GM23338 (cell line): ENCODE data around the gene CHIA. TPM values are rescaled to one million over a fixed set of nuclear protein-coding genes. Genes with fewer than 3 reads are reported as not detected.

ENCODE experiments used
- ATAC-seq: fragments of 200-7000 bp; cut with Tn5 transposase; 3 replicates; pipeline ENCODE4 v1.9.1; 2020
- DNase-seq: peaks from one replicate; pipeline ENCODE4 v3.0.0-alpha.2; 2015; ENCODE audit warnings: low spot score
- H2AFZ ChIP-seq: fragments of 200-600 bp; sonication (generic); 2 replicates; pipeline ENCODE4 v1.8.0; 2016; ENCODE audit warnings: antibody characterized with exemption, mild to moderate bottlenecking, moderate library complexity
- H3F3A ChIP-seq: fragments of 200-600 bp; sonication (generic); replicated peaks from 2 replicates; pipeline ENCODE4 v1.8.0; 2017; ENCODE audit warnings: antibody characterized with exemption, mixed run types, low read depth
- H3K27ac ChIP-seq: fragments of 200-600 bp; sonication (generic); 2 replicates; pipeline ENCODE4 v1.6.1; 2016; ENCODE audit warnings: low read depth
- H3K27me3 ChIP-seq: fragments of 200-600 bp; sonication (generic); 2 replicates; pipeline ENCODE4 v1.8.0; 2016; ENCODE audit warnings: mild to moderate bottlenecking, mixed run types, moderate library complexity; ENCODE audit not compliant: insufficient read depth
- H3K36me3 ChIP-seq: fragments of 200-600 bp; sonication (generic); 2 replicates; pipeline ENCODE4 v1.8.0; 2016; ENCODE audit warnings: mild to moderate bottlenecking; ENCODE audit not compliant: insufficient read depth
- H3K4me1 ChIP-seq: fragments of 200-600 bp; sonication (generic); 2 replicates; pipeline ENCODE4 v1.8.0; 2016; ENCODE audit warnings: mild to moderate bottlenecking, moderate library complexity; ENCODE audit not compliant: insufficient read depth
- H3K4me2 ChIP-seq: fragments of 200-600 bp; sonication (generic); 2 replicates; pipeline ENCODE4 v1.7.1; 2017; ENCODE audit warnings: mixed run types
- H3K4me3 ChIP-seq: fragments of 200-600 bp; sonication (generic); 2 replicates; pipeline ENCODE4 v1.6.1; 2016; ENCODE audit warnings: mixed run types
- H3K79me2 ChIP-seq: fragments of 200-600 bp; sonication (generic); replicated peaks from 2 replicates; pipeline ENCODE4 v1.8.0; 2017; ENCODE audit warnings: mild to moderate bottlenecking; ENCODE audit not compliant: insufficient read depth
- H3K9me2 ChIP-seq: fragments of 200-600 bp; sonication (generic); 2 replicates; pipeline ENCODE4 v1.8.0; 2017; ENCODE audit not compliant: insufficient read depth
- H4K20me1 ChIP-seq: fragments of 200-600 bp; sonication (generic); replicated peaks from 2 replicates; pipeline ENCODE4 v1.8.0; 2017; ENCODE audit warnings: mild to moderate bottlenecking; ENCODE audit not compliant: insufficient read depth
- H3K27ac Mint-ChIP-seq: 2 replicates; pipeline ENCODE4 v1.8.0; 2020; ENCODE audit warnings: inconsistent platforms, mild to moderate bottlenecking, moderate library complexity, mixed read lengths
- H3K27me3 Mint-ChIP-seq: 3 replicates; pipeline ENCODE4 v1.8.0; 2022; ENCODE audit warnings: low read depth, mild to moderate bottlenecking, moderate library complexity, mixed read lengths, inconsistent platforms; ENCODE audit not compliant: insufficient read depth, poor library complexity
- H3K36me3 Mint-ChIP-seq: 3 replicates; pipeline ENCODE4 v1.8.0; 2021; ENCODE audit warnings: low read depth, mild to moderate bottlenecking, inconsistent platforms, moderate library complexity, mixed read lengths
- H3K4me1 Mint-ChIP-seq: 3 replicates; pipeline ENCODE4 v1.8.0; 2020; ENCODE audit warnings: mild to moderate bottlenecking, inconsistent platforms, mixed read lengths
- H3K4me3 Mint-ChIP-seq: 3 replicates; pipeline ENCODE4 v1.8.0; 2021; ENCODE audit warnings: moderate library complexity, mild to moderate bottlenecking, inconsistent platforms, mixed read lengths
- H3K9me3 Mint-ChIP-seq: 3 replicates; pipeline ENCODE4 v1.8.0; 2020; ENCODE audit warnings: moderate library complexity, mild to moderate bottlenecking, inconsistent platforms, mixed read lengths
- CREB1 ChIP-seq: fragments of 250-450 bp; sonication (Bioruptor Pico); IDR thresholded peaks from 2 replicates; pipeline ENCODE4 v1.5.0; 2020; ENCODE audit warnings: low read depth, mild to moderate bottlenecking, moderate library complexity
- CTCF ChIP-seq, 2 experiments: fragments of 200-600 bp in 1 of 2; sonication (generic) in 1 of 2; conservative IDR thresholded peaks; 2 replicates each; pipeline versions ENCODE4 v1.5.1 to v1.6.1; 2016 to 2017; ENCODE audit warnings: antibody characterized with exemption in 2 of 2, low read depth in 2 of 2, mild to moderate bottlenecking in 2 of 2, moderate library complexity in 1 of 2
- EZH2 ChIP-seq: fragments of 200-600 bp; sonication (generic); IDR thresholded peaks from one replicate; pipeline ENCODE4 v1.8.0; 2017; ENCODE audit warnings: antibody characterized with exemption, mild to moderate bottlenecking, low read depth; ENCODE audit not compliant: unreplicated experiment
- EZH2phosphoT487 ChIP-seq: fragments of 200-600 bp; sonication (generic); IDR thresholded peaks from one replicate; pipeline ENCODE4 v1.8.1; 2018; ENCODE audit warnings: antibody characterized with exemption; ENCODE audit not compliant: unreplicated experiment
- JUNB ChIP-seq: IDR thresholded peaks from one replicate; pipeline ENCODE4 v1.6.1; 2016; ENCODE audit warnings: antibody characterized with exemption; ENCODE audit not compliant: unreplicated experiment
- NANOG ChIP-seq: IDR thresholded peaks from 2 replicates; pipeline ENCODE4 v1.6.1; 2016; ENCODE audit warnings: antibody characterized with exemption, borderline replicate concordance
- POLR2AphosphoS5 ChIP-seq: IDR thresholded peaks from 2 replicates; pipeline ENCODE4 v1.6.1; 2016; ENCODE audit warnings: antibody characterized with exemption, low read depth
- REST ChIP-seq: IDR thresholded peaks from one replicate; pipeline ENCODE4 v1.6.1; 2018; ENCODE audit warnings: antibody characterized with exemption; ENCODE audit not compliant: unreplicated experiment
- STAT1 ChIP-seq: IDR thresholded peaks from one replicate; pipeline ENCODE4 v1.6.1; 2016; ENCODE audit warnings: antibody characterized with exemption; ENCODE audit not compliant: unreplicated experiment
- ZNF114 ChIP-seq: fragments of 250-450 bp; sonication (Bioruptor Pico); IDR thresholded peaks from 2 replicates; pipeline ENCODE4 v1.5.0; 2020; ENCODE audit warnings: mild to moderate bottlenecking, moderate library complexity
- ZNF331 ChIP-seq: fragments of 250-450 bp; sonication (Bioruptor Pico); IDR thresholded peaks from 2 replicates; pipeline ENCODE4 v1.5.0; 2020; ENCODE audit warnings: low read depth, mild to moderate bottlenecking, moderate library complexity
- ZNF462 ChIP-seq: fragments of 250-450 bp; sonication (Bioruptor Pico); IDR thresholded peaks from 2 replicates; pipeline ENCODE4 v1.5.0; 2020; ENCODE audit warnings: mild to moderate bottlenecking, moderate library complexity
- polyA plus RNA-seq: library from polyadenylated mRNA; unstranded; fragments of >200 nt; fragmentation: Nextera tagmentation; extraction: Ambion mirVana; gene quantifications from 2 replicates; pipeline ENCODE4 v1.2.1, GENCODE V29; 2016
- total RNA-seq: library from RNA; depleted of rRNA; stranded (reverse); fragments of >200 nt; shearing (Covaris generic); gene quantifications from 2 replicates; pipeline ENCODE4 v1.2.3, GENCODE V29; 2014
- TF ChIP-seq, protein P1 (sequence below): IDR thresholded peaks from 2 replicates; pipeline ENCODE4 v1.6.1; 2016; ENCODE audit warnings: antibody characterized with exemption

CHIA gene
- total and polyA plus RNA-seq, 2 experiments from 2014 or later = not detected

DNA sequence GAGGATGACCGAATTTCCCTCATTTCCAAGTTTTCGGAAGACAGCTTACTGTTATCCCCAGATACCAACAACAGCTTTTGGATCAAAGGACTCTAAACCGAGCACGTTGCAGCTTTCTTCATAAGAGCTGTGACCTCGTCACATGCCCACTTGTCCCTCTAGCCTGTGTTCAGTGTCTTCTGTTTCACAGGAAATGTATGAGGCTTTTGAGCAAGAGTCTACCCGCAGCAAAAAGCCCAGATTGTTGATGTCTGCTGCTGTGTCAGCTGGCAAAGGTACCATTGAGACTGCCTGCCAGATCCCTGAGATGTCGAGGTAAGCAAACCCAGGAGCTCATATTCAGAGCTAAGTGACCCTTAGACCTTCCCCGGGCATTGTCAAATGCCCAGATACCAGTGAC is 39.1 kb upstream of the CHIA start:
- no peak overlapping the region for H3K27ac ChIP-seq
- H3K36me3 ChIP-seq = no peaks in the 10 kb centered on the region
- no peaks in the 10 kb centered on the region for H4K20me1 ChIP-seq
- H3K27me3 ChIP-seq = no peaks in the 10 kb centered on the region
- H3K4me3 Mint-ChIP-seq = no peak overlapping the region
- H3K79me2 ChIP-seq = no peaks in the 10 kb centered on the region
- no peak overlapping the region for H3K27ac Mint-ChIP-seq
- no peak for DNase-seq
- TF ChIP-seq ZNF462 = no peak
- TF ChIP-seq NANOG = no peak
- no peak for TF ChIP-seq EZH2
- no peak for TF ChIP-seq REST
- no peak for TF ChIP-seq STAT1
- no peak for TF ChIP-seq EZH2phosphoT487
- no peak for TF ChIP-seq POLR2AphosphoS5
- no peak for TF ChIP-seq ZNF331 (CRISPR knock-in tag)
- no peak for TF ChIP-seq JUNB
- TF ChIP-seq CTCF (conservative IDR thresholded peaks at IDR 0.05; ENCODE audit: low read depth in 2 of 2) = no peak
- TF ChIP-seq CREB1 (CRISPR knock-in tag) = no peak
- TF ChIP-seq ZNF114 = no peak
- TF ChIP-seq, protein P1, sequence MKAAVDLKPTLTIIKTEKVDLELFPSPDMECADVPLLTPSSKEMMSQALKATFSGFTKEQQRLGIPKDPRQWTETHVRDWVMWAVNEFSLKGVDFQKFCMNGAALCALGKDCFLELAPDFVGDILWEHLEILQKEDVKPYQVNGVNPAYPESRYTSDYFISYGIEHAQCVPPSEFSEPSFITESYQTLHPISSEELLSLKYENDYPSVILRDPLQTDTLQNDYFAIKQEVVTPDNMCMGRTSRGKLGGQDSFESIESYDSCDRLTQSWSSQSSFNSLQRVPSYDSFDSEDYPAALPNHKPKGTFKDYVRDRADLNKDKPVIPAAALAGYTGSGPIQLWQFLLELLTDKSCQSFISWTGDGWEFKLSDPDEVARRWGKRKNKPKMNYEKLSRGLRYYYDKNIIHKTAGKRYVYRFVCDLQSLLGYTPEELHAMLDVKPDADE = no peak
- H3K4me1 ChIP-seq = no peaks in the 10 kb centered on the region
- H3K27me3 Mint-ChIP-seq = peaks cover 10% of the 10 kb centered on the region
- no peak overlapping the region for H3K4me2 ChIP-seq
- no peak overlapping the region for H3K4me3 ChIP-seq
- ATAC-seq = no peak
- no peak overlapping the region for H2AFZ ChIP-seq
- no peaks in the 10 kb centered on the region for H3F3A ChIP-seq
- H3K9me3 Mint-ChIP-seq = no peaks in the 10 kb centered on the region; the same call in 2 of the 3 replicates
- no peaks in the 10 kb centered on the region for H3K4me1 Mint-ChIP-seq
- no peaks in the 10 kb centered on the region for H3K36me3 Mint-ChIP-seq
- peaks cover 9% of the 10 kb centered on the region for H3K9me2 ChIP-seq
